Right forelimb (tissue), 1 donor: ENCODE measurements around the gene USP32.

ENCODE experiments used
- DNase-seq: peaks from one replicate; pipeline ENCODE4 v3.0.0-alpha.2; 2018

USP32 gene

GRCh38 chr17:60169921-60170817 lies 221.8 kb downstream of the USP32 start:
- DNase-seq, result peak; percentile 35

GRCh38 chr17:60168654-60169053 lies 223.3 kb downstream of the USP32 start:
- DNase-seq, result peak; percentile 3

- DNase-seq, result peak; percentile 17
These were observed 224.7 kb downstream of the USP32 start for GRCh38 chr17:60167065-60167741.

- no peak for DNase-seq
These were observed 226.0 kb downstream of the USP32 start for GRCh38 chr17:60165971-60166370.

- DNase-seq, result peak; percentile 15
These were observed 226.7 kb downstream of the USP32 start for GRCh38 chr17:60165223-60165622.

- no peak for DNase-seq
These were observed 227.2 kb downstream of the USP32 start for GRCh38 chr17:60164697-60165096.

- no peak for DNase-seq
These were observed 227.8 kb downstream of the USP32 start for GRCh38 chr17:60164164-60164563.

- peak; percentile 28 for DNase-seq
These were observed 228.7 kb downstream of the USP32 start for GRCh38 chr17:60163108-60163784.

- DNase-seq, result no peak
These were observed 230.2 kb downstream of the USP32 start for GRCh38 chr17:60161598-60162330.

GRCh38 chr17:60160829-60161501 lies 231.0 kb downstream of the USP32 start:
- no peak for DNase-seq

- no peak for DNase-seq
These were observed 232.5 kb downstream of the USP32 start for GRCh38 chr17:60159479-60159866.

GRCh38 chr17:60158751-60159478 lies 233.0 kb downstream of the USP32 start:
- DNase-seq, result no peak

- DNase-seq, result no peak
These were observed 234.4 kb downstream of the USP32 start for GRCh38 chr17:60157487-60158040.

GRCh38 chr17:60156746-60157145 lies 235.2 kb downstream of the USP32 start:
- no peak for DNase-seq

GRCh38 chr17:60155815-60156214 lies 236.1 kb downstream of the USP32 start:
- no peak for DNase-seq

- DNase-seq, result peak; percentile 30
These were observed 236.5 kb downstream of the USP32 start for GRCh38 chr17:60155427-60155814.

- peak; percentile 84 for DNase-seq
These were observed 237.1 kb downstream of the USP32 start for GRCh38 chr17:60154616-60155426.

- peak; percentile 63 for DNase-seq
These were observed 238.1 kb downstream of the USP32 start for GRCh38 chr17:60153606-60154390.

GRCh38 chr17:60151355-60151754 lies 240.6 kb downstream of the USP32 start:
- no peak for DNase-seq
